Measurements from ENCODE around the gene SOX12.
"Not testable (repeated sequence)": the region's sequence is repeated elsewhere in the genome, so short reads cannot be mapped to it uniquely, and the experiment has no call there.

The SOX12 gene

GRCh38 chr20:328975-329695 lies 3.8 kb downstream of the SOX12 start:
- DNase-seq: no peak

GRCh38 chr20:329851-330232 lies 4.5 kb downstream of the SOX12 start:
- no peak for DNase-seq

- peak; percentile 92 for DNase-seq
These were observed 5.1 kb downstream of the SOX12 start for GRCh38 chr20:330233-331149.

DNA sequence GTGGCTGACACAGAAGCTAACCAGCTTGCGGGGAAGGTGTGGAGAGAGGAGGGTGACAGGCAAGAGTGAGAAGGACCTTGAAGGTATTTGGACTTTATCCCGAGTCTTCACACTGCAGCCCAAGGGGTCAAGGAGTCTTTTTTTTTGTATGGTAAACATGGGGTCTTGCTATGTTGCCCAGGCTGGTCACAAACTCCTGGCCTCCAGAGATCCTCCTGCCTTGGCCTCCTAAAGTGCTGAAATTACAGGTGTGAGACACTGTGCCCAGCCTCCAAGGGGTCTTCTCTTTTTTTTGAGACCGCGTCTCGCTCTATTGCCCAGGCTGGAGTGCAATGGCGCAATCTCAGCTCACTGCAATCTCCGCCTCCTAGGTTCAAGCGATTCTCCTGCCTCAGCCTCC lies 9.2 kb downstream of the SOX12 start:
- no peak for DNase-seq

DNA sequence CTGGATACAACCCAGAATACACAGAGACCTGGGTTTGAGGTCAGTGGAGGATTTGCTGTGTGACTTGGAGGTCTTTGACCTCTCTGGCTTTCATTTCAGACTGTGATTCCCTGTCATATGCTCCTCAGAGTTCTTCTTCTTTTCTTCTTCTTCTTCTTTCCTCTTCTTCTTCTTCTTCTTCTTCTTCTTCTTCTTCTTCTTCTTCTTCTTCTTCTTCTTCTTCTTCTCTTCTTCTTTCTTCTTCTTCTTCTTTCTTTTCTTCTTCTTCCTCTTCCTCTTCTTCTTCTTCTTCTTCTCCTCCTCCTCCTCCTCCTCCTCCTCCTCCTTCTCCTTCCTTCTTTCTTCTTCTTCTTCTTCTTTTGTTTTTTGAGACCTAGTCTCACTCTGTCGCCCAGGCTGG lies 10.7 kb downstream of the SOX12 start:
- not testable (repeated sequence) for DNase-seq

- no peak for DNase-seq
These were observed 16.3 kb downstream of the SOX12 start for GRCh38 chr20:341682-342081.

- DNase-seq: no peak
These were observed 17.8 kb downstream of the SOX12 start for GRCh38 chr20:343107-343506.

DNA sequence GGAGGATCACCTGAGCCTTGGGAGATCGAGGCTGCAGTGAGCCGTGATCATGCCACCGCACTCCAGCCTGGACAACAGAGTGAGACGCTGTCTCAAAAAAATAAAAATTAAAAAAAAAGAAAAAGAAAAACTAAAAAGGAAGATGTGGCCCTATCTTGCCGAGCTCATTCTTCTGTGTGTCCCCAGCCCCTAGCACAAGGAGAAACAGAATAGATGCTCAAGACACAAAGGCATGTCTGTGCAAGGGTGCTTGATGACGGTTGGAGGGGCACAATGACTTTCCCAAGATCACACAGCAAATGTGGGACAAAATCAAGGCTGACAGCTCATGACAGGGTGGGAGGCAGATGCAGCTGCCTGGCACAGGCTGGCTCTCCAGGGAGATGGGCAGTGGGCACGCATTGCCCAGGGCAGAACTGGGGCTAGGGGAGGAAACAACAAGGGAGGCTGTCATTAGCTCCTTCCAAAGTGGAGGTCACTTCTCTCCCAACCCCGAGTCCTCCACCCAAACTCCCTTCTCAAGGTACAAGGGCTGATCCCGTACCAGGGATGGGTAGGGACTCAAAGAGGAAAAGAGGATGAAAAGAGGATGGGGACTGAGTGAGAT lies 20.8 kb downstream of the SOX12 start:
- DNase-seq: no peak

DNA sequence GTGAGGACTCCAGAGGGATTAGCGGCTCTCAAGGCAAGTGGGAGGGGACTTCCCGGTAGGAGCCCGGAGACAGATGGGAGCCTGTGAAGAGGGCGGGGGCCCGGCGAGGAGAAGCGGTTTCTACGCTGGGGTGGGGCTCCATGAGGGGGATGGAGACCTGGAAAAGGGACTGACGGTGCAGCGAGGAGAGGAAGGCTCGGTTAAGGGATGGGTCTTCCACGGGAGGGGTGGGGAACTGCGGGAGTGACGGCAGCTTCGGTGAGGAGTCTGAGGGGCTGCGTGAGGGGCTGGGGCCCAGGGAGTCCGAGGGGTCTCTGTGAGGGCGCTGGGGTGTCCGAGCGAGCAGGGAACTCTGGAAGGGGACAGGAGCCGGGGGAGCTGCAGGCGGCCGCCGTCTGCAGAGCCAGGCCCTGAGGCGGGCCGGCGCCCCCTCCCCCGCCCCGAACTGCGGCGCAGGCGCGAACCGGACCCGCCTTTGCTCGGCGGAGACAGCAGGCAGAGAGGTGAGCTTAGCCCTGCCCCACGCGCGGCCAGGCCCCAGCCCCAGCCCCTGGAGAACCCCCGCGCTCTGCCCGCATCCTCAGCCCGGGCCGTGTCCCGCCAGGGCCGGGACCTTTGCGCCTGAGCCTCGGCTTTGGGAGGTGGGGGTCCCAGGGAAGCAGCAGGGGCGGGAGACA lies 21.4 kb downstream of the SOX12 start, which contains the start of gene NRSN2:
Gene NRSN2, plus strand, starts transcription at position 472 of the 677 bp plus-strand sequence. CDS start 2,533 bp downstream, outside the sequence.
- DNase-seq: peak; percentile 98

- DNase-seq: no peak
These were observed 21.9 kb downstream of the SOX12 start for GRCh38 chr20:347317-347639.

- peak; percentile 99 for DNase-seq
These were observed 22.5 kb downstream of the SOX12 start for GRCh38 chr20:347640-348484.

DNA sequence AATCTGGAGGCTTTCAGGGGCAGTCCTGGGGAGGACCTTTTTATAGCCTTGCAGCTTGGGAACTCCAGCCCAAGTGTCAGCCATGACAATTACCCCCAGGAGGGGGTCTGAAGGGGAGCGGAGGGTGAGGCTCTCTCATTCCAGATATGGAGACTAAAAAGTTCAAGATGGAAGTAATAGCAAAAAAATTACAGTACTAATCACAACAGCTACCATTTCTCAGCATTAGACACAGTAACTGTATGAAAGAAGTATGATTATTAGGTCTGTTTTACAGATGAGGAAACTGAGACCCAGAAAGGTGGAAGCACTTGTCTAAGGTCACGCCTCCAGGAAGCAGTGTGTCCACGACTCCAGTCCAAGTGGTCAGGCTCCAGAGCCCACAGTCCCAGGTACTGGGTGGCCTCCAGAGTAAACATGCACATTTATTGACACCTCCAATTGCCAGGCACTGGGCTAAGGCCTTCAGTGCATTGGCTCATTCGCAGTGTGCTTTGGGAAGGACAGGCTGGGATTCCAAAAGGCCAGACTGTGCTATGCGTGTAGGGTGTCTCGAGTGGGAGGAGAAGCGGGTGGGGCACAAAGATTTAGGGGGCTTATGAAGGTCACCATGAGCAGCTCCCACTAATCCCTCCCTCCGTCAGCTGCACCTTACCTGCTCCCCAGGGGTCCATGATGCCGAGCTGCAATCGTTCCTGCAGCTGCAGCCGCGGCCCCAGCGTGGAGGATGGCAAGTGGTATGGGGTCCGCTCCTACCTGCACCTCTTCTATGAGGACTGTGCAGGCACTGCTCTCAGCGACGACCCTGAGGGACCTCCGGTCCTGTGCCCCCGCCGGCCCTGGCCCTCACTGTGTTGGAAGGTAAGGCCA lies 23.9 kb downstream of the SOX12 start:
- DNase-seq: no peak

- no peak for DNase-seq
These were observed 27.8 kb downstream of the SOX12 start for GRCh38 chr20:353166-353565.

DNA sequence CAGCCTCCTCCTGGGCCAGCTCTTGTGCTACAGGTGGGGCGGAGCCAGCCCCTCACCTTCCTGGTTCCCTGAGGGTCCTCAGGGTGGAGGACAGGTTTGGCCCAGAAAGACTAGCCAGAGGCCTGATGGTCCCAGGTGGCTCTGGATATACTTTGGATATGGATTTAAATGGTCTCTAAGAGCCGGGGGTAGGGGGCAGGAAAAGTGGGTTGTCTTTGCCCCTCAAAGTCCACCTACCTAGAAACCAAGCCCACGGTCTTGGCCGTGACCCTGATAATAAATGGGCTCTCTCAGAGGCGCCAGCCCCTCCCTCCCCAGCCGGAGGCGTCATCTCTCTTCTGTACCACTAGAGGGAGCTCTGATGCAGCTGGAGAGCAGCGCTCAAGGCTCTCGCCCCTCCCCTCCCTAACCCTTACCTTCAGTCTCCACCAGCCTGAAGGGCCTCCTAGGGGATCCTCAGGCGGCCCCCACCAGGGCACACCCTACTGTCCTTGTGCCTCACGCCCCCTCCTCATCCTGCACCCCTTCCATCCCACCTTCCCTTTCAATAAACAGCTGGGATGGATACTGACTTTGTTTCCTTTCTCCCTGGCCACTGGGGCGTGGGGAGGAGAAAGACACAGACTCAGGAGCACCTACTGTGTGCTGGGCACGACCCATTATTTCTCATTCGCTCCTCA lies 29.1 kb downstream of the SOX12 start:
- peak; percentile 94 for DNase-seq

DNA sequence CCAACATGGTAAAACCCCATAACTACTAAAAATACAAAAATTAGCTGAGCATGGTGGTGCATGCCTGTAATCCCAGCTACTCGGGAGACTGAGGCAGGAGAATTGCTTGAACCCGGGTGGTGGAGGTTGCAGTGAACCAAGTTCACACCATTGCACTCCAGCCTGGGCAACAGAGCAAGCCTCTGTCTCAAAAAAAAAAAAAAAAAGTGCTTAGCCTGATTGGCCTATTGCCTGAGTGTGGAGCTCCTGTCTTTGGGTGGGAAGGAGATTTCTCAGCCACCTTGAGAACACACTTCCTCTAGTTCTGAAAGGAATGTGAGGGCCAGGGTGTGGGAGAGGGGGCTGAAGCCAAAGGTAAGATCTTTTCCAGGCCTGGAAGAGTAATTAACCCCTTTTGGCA lies 30.8 kb downstream of the SOX12 start:
- DNase-seq: not testable (repeated sequence)

GRCh38 chr20:356745-357144 lies 31.4 kb downstream of the SOX12 start:
- DNase-seq: no peak

GRCh38 chr20:358891-359555 lies 33.7 kb downstream of the SOX12 start:
- no peak for DNase-seq

GRCh38 chr20:361561-361960 lies 36.2 kb downstream of the SOX12 start:
- DNase-seq: no peak

DNA sequence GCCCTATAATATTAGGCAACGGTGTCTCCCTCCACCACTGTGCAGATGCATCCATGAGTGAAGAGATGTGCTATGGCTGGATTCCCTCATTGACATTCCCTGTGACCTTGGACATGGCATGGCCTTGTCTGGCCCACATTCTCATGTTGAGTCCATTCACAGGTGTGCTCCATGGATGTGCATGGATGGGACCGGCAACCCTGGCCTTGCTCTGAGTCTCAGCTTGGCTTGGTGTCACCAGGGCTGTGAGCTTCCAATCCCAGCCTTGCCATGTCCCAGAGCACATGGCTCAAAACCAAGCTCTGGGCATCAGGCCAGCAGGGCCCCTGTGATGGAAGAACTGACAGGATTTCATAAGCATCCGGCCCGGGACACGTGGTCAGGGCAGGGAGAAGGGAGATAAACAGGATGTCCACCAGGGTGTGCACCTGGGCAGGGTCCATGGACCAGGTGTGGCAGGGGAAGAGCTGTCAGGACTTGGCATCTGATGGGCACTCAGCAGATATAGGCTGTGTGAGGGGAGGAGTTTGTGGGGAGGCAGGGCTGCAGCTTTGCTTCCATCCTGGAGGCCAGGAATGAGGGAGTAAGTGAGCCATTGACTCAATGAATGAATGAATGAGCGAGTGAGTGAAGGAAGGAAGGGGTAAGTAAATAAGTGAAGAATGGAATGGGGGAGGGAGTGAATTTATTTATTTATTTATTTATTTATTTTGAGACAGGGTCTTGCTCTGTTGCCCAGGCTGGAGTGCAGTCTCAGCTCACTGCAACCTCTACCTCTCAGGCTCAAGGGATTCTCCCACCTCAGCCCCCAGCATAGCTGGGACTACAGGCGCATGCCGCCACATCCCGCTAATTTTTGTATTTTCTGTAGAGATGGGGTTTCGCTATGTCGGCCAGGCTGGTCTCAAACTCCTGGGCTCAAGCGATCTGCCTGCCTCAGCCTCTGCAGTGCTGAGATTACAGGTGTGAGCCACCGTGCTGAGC lies 37.2 kb downstream of the SOX12 start:
- DNase-seq: peak; percentile 56

Data from NCI-H82 (cell line).